GM19463 (cell line): ENCODE results near the gene ACO1.

Experiments
- ATAC-seq: cut with Tn5 transposase; IDR thresholded peaks from one replicate; pipeline ENCODE4 v1.9.1; 2021; ENCODE audit warnings: mild to moderate bottlenecking, moderate library complexity; ENCODE audit not compliant: unreplicated experiment

ACO1 gene

DNA sequence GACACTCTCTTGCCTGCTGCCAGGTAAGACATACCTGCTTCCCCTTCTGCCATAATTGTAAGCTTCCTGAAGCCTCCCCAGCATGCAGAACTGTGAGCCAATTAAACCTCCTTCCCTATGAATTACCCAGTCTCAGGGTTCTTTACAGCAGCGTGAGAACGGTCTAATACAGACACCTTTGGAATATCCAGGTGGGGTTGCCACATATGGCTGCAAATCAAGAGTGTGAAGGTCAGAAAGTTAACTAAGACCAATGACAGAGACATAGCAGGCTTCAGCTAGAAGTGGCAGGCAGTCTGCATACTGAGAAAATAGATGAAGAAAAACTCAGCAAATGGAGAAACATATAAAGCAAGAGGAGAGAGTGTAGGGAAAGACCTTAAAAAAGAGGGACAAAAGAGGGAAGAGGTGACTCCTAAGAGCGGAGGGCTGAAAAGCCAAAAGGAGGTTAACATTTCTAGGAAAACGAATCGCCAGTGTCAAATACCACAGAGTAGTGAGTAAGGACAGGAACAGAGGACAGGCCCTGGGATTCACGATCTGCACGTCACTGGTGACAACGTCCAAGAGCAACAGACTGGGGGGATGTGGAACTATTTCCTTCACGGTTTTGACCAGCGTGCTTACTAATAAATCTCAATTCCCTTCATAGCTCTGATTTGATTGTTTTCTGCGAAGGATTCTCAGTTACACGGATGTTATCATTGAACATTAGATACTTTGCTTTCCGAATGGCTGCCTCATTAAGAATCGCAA lies 1.7 kb upstream of the ACO1 start:
- ATAC-seq = no peak

- no peak for ATAC-seq
Observed at GRCh38 chr9:32384002-32384363, 460 bp upstream of the ACO1 start.

GRCh38 chr9:32385152-32385884 lies 875 bp downstream of the ACO1 start:
- ATAC-seq = no peak

DNA sequence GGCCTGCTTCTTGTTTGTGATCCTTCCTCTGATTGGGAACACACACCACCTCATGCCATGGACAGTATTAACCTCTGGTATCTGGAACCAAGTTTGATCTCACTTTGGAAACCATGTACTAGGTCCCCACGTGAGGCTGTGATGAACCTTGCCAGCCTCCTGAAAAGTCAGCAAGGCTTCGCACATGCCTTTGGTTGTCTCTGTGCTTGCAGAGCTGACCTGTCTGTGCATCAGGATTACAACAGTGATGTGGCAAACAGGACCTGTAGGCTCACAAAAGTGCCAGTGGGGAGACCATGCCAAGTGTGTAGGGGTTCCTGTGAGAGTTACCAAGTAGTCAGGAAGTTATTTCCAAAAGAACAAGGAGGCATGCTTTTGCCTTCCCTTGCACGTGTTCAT lies 1.4 kb downstream of the ACO1 start:
- ATAC-seq = no peak

GRCh38 chr9:32387256-32387655 lies 2.8 kb downstream of the ACO1 start:
- no peak for ATAC-seq

DNA sequence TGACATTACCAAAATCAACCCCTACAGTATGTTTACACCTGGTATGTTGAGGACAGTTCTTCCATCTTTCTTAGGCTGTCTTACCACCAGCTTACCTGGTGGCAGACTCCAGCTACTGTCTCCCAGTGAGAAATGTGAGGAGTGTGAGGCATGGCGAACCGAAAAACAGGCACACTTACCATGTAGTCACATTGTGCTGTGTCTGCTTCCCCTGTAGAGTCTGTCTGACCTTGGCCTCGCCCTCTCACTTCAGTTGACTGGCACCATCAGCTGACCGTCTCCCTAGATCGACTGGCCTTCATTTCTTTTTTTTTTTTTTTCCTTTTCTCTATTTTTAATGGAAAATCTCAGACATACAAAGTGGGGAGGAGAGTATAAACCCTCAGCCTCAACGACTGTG lies 4.9 kb downstream of the ACO1 start:
- ATAC-seq = no peak

DNA sequence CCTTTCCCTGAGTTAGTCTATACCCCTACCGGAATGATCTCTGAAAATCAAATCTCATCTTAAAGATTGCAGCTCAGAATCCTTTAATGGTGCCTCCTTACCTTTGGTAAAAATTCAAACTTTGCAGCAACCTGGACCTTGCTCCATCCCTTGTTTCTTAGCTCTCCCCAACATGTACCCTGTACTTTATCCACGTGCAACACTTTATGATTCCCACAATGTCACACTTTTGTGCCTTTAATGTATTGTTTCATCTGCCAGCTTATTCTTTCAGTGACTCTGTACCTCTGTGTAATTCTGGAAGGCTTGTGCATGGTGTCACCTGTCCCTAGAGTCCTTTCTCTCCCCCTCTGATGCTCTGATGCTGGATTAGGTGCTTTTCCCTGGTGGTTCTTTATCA lies 9.5 kb downstream of the ACO1 start:
- ATAC-seq = no peak

GRCh38 chr9:32394381-32395049 lies 10.1 kb downstream of the ACO1 start:
- no peak for ATAC-seq

DNA sequence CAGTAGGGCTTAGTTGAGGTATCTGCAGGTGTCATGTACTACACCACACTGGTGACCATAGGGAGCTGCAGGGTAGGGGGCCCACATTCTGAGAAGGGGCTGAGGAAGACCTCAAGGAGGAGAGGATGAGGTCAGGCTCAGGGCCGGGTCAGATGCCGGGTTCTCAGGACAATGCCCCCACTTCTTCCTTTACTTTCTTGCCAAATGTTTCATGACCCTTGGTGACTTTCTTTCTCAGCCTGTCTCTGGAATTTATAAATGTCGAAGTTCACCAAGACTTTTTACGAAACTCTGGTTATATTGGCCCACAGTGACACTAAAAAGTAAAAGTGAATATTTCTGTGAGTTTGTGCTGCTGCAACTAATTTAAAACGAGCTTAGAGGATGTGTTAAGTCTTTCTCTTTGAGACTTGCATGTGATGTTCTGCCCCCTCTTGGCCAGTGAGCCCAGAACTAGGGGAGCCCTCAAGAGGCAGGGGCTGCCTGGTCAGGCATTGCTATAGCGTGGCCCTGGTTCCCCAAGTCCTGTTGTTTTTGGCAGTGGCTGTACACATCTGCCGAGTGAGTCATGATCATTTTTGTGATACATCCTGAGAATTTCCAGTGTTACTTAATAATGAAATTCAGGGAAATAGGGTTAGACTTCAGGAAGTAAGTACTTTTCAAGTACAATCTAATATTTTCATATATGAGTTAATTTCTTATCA lies 11.2 kb downstream of the ACO1 start:
- ATAC-seq = no peak

DNA sequence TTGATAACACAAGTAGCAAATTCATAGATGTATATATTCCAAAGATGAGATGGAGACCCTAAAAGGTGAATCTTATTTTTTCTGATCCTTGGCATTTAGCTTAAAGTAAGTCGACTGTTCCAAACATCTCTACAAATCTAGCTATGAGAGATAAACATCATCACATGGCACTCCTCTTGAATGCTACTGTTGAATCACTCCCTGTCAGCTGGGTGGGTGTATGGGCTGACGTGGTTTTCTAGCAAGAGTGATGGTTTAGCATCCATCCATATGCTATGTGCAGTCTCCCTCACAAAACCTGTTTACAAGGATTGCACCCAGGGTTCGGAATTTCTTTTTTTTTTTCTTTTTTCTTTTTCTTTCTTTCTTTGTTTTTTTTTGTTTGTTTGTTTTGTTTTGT lies 13.8 kb downstream of the ACO1 start:
- ATAC-seq = no peak

DNA sequence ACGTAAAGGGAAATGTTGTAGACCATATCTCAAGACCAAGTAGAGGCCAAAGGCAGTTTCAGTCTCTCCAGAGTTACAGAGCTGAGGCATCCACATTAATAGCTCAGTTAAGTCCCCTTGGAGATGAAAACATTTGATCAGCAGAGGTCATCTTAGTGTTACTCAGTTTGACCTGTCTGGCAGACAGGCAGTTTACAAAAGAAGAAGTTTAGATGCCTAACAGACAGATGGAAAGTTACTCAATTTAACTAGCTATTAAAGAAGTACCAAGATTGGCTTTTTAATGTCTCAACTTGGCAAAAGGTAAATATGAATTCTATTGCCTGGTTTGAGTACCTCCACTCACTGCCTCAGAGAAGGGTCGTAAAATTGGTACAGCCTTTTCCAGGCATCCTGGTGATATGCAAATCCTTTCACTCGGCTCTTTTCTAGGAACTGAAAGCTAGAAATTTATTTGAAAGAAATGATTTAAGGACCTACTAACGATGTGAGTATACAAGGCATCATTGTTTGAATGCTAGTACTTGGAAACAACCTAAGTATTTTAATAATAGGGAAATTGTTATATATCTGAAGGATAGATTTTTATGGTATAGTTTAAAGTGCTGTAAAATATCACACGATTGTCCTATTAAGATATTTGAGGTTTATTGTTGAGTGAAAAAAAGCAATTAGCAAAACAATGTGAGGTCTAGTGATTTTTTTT lies 14.8 kb downstream of the ACO1 start:
- no peak for ATAC-seq

DNA sequence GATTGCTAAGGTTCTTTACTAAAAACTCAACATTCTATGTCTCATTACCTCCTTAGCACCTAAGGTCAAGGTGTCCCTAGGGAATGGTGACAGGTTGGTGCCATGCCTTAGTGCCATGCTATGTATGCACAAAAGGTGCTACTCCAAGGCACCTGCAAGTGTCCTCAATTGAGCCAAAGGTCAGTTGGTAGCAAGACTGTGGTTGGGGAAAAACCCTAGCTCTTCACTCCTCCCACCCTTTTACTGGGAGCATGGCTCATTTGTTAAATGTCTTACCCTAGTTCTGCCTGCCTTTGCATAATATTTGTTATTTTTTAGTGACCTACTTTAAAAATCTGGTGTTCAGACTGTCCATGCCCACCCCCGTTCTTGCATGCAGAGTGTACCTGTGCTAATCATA lies 17.0 kb downstream of the ACO1 start:
- ATAC-seq = peak; percentile 84

- ATAC-seq = no peak
Observed at GRCh38 chr9:32403567-32404260, 19.3 kb downstream of the ACO1 start.

DNA sequence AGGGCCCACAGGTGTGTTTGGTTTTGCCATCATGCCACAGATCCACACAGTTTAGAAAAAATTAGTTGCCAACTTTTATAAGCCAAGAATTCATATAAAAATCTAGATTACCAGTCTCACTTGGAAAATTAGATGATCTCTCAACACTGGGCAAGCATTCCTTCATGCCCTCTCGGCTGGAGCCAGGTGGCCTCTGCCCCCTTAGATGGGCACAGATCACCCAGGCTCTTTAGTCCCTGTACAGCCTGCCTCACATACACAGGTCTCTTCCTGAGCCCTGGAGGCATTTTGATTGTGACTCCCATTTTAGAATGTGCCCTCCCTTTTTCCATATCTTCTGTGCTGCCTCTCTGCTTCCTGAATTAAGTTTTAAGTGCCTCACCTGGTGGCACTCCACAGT lies 20.0 kb downstream of the ACO1 start:
- no peak for ATAC-seq

DNA sequence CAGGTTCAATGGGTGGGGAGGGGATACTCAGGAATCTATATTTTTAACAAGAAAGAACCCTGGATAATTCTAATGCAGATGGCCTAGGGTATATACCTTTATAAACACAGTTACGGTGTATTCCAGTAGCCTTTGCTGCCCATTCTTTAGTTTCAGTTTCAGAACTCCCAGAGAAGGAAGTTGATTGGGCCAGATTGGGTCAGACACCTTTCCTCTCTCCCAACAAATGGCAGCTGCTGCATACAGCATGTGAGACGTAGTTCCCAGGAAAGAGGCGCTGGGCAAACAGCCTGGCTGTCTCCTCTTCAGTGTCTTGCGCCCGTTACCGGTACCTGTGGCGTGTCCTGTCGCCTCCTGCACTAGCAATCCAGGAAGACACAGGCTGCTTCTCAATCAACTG lies 20.4 kb downstream of the ACO1 start:
- ATAC-seq = no peak

GRCh38 chr9:32405506-32405905 lies 21.1 kb downstream of the ACO1 start:
- no peak for ATAC-seq

- ATAC-seq = no peak
Observed at GRCh38 chr9:32406046-32406445, 21.6 kb downstream of the ACO1 start.

GRCh38 chr9:32411753-32412152 lies 27.3 kb downstream of the ACO1 start:
- ATAC-seq = no peak

- no peak for ATAC-seq
Observed at GRCh38 chr9:32412440-32412839, 28.0 kb downstream of the ACO1 start.

DNA sequence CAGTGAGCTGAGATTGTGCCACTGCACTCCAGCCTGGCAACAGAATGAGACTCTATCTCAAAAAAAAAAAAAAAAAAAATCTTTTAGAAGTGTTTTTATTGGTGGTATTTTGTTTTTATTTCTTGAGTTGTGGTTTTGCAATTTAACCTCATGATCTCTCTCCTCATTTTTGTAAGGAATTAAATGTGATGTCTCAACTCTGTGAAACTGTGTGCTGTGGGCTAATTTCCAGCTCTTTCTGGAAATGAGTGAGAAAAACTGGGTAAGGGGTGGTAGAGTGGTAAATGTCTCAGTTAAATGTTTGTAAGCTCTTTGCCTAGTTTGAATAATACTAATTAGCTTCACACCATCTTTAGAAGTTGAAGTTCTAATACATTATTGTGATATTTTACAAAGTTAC lies 29.0 kb downstream of the ACO1 start:
- no peak for ATAC-seq
